ENCODE measurements around the gene SLC25A6. TPM values are rescaled to one million over a fixed set of nuclear protein-coding genes. Genes with fewer than 3 reads are reported as not detected.

Gene SLC25A6
- total RNA-seq, 2 donors from 2014 or later: 109 to 157 TPM

- Histone ChIP-seq H3K9me3 (no peaks in the 10 kb centered on the region), H3K4me1 (peaks cover 0 to 50% of the 10 kb centered on the region in 2 donors), H3K27ac (no peak overlapping the region), H3K27me3 (no peaks in the 10 kb centered on the region), H3K4me3 (no peak overlapping the region), H3K36me3 (peaks cover 60% of the 10 kb centered on the region)
- DNase-seq (ENCODE audit: low spot score): peak; percentile 34
- no peak for TF ChIP-seq CTCF (IDR thresholded peaks at IDR 0.05)
Measured at GRCh38 chrX:1389993-1390285, 2.0 kb downstream of the SLC25A6 start.

- Histone ChIP-seq H3K4me1 (peaks cover 0 to 50% of the 10 kb centered on the region in 2 donors), H3K4me3 (no peak overlapping the region), H3K27me3 (no peaks in the 10 kb centered on the region), H3K27ac (no peak overlapping the region), H3K9me3 (no peaks in the 10 kb centered on the region), H3K36me3 (peaks cover 66% of the 10 kb centered on the region)
- DNase-seq (ENCODE audit: low spot score): peak; percentile 57
- TF ChIP-seq CTCF (IDR thresholded peaks at IDR 0.05): no peak
Measured at GRCh38 chrX:1389181-1389992, 2.5 kb downstream of the SLC25A6 start.

- no peaks in the 10 kb centered on the region for H3K9me3 ChIP-seq
- DNase-seq (ENCODE audit: low spot score): no peak
- no peaks in the 10 kb centered on the region for H3K27me3 ChIP-seq
- H3K36me3 ChIP-seq: peaks cover 73% of the 10 kb centered on the region
- H3K27ac ChIP-seq: no peak overlapping the region
- no peak for TF ChIP-seq CTCF (IDR thresholded peaks at IDR 0.05)
- H3K4me1 ChIP-seq: peaks cover 0 to 50% of the 10 kb centered on the region in 2 donors
- H3K4me3 ChIP-seq: no peak overlapping the region
Measured at GRCh38 chrX:1388651-1389050, 3.3 kb downstream of the SLC25A6 start.

- no peak for TF ChIP-seq CTCF (IDR thresholded peaks at IDR 0.05)
- Histone ChIP-seq H3K36me3 (peaks cover 73% of the 10 kb centered on the region), H3K4me1 (peaks cover 0 to 44% of the 10 kb centered on the region in 2 donors), H3K9me3 (no peaks in the 10 kb centered on the region), H3K27ac (peak overlapping the region in 1 of 2 donors; percentile 40), H3K27me3 (no peaks in the 10 kb centered on the region), H3K4me3 (no peak overlapping the region)
- DNase-seq (ENCODE audit: low spot score): peak; percentile 57
Measured at GRCh38 chrX:1387141-1387776, 4.7 kb downstream of the SLC25A6 start.

- no peak for DNase-seq (ENCODE audit: low spot score)
- Histone ChIP-seq H3K9me3 (no peaks in the 10 kb centered on the region), H3K4me1 (peaks cover 0 to 44% of the 10 kb centered on the region in 2 donors), H3K27ac (no peak overlapping the region), H3K4me3 (no peak overlapping the region), H3K36me3 (peaks cover 73% of the 10 kb centered on the region), H3K27me3 (no peaks in the 10 kb centered on the region)
- no peak for TF ChIP-seq CTCF (IDR thresholded peaks at IDR 0.05)
Measured at GRCh38 chrX:1386338-1387127, 5.4 kb downstream of the SLC25A6 start.

Data from right atrium auricular region (tissue), 2 donors.